HG03045 (cell line): ENCODE data around the gene FGF18.
"Not testable (repeated sequence)": the region's sequence is repeated elsewhere in the genome, so short reads cannot be mapped to it uniquely, and the experiment has no call there.

ENCODE experiments used
- ATAC-seq: cut with Tn5 transposase; IDR thresholded peaks from one replicate; pipeline ENCODE4 v1.9.1; 2021; ENCODE audit warnings: mild to moderate bottlenecking, moderate library complexity; ENCODE audit not compliant: unreplicated experiment

FGF18 gene

GRCh38 chr5:171494452-171495121 lies 75.1 kb downstream of the FGF18 start:
- ATAC-seq = no peak

- ATAC-seq = no peak
These were observed 75.8 kb downstream of the FGF18 start for GRCh38 chr5:171495122-171495700.

- no peak for ATAC-seq
These were observed 77.0 kb downstream of the FGF18 start for GRCh38 chr5:171496456-171496855.

GRCh38 chr5:171497494-171497893 lies 78.0 kb downstream of the FGF18 start:
- not testable (repeated sequence) for ATAC-seq

- ATAC-seq = no peak
These were observed 78.7 kb downstream of the FGF18 start for GRCh38 chr5:171498166-171498565.

- no peak for ATAC-seq
These were observed 80.2 kb downstream of the FGF18 start for GRCh38 chr5:171499611-171500010.

GRCh38 chr5:171505473-171506043 lies 86.1 kb downstream of the FGF18 start:
- no peak for ATAC-seq

- ATAC-seq = no peak
These were observed 87.5 kb downstream of the FGF18 start for GRCh38 chr5:171506951-171507350.
